Fibroblast of mammary gland (primary cell): ENCODE results near the gene KIZ.
"Not testable (repeated sequence)": the region's sequence is repeated elsewhere in the genome, so short reads cannot be mapped to it uniquely, and the experiment has no call there.

Source experiments
- DNase-seq: peaks from one replicate; pipeline ENCODE4 v3.0.0-alpha.2; 2010; ENCODE audit warnings: low read depth
- H3K4me3 ChIP-seq: 2 replicates; pipeline ENCODE4 v1.5.1; 2011; ENCODE audit warnings: low read depth, mild to moderate bottlenecking, low read length, moderate library complexity; ENCODE audit not compliant: control insufficient read depth
- TF ChIP-seq, protein P1 (sequence below): conservative IDR thresholded peaks from 2 replicates; pipeline ENCODE4 v1.5.1; 2011; ENCODE audit warnings: low read depth, low read length, inconsistent platforms; ENCODE audit not compliant: control insufficient read depth, insufficient read depth

Gene KIZ

GRCh38 chr20:21161926-21162325 is 36.0 kb downstream of the KIZ start:
- TF ChIP-seq, protein P1, sequence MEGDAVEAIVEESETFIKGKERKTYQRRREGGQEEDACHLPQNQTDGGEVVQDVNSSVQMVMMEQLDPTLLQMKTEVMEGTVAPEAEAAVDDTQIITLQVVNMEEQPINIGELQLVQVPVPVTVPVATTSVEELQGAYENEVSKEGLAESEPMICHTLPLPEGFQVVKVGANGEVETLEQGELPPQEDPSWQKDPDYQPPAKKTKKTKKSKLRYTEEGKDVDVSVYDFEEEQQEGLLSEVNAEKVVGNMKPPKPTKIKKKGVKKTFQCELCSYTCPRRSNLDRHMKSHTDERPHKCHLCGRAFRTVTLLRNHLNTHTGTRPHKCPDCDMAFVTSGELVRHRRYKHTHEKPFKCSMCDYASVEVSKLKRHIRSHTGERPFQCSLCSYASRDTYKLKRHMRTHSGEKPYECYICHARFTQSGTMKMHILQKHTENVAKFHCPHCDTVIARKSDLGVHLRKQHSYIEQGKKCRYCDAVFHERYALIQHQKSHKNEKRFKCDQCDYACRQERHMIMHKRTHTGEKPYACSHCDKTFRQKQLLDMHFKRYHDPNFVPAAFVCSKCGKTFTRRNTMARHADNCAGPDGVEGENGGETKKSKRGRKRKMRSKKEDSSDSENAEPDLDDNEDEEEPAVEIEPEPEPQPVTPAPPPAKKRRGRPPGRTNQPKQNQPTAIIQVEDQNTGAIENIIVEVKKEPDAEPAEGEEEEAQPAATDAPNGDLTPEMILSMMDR: no peak
- no peak overlapping the region for H3K4me3 ChIP-seq
- no peak for DNase-seq

DNA sequence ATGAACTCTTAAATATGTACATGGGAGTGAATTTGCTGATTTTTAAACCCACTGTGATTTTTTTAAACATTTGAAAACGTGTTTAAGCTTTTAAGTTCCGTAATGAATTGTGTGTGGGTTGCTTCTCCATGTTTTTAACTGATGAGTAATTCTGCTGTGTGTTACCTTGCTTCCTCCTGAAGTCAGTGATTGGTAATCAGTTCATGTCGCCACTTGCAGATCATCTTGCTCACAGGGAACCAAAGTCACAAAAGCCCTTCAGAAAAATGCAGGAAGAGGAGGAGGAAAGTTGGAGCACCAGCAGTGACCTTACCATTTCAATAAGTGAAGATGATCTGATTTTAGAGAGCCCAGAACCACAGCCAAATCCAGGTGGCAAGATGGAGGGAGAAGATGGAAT is 36.7 kb downstream of the KIZ start:
- TF ChIP-seq, protein P1: no peak
- no peak for DNase-seq
- no peak overlapping the region for H3K4me3 ChIP-seq

- DNase-seq: no peak
- no peak overlapping the region for H3K4me3 ChIP-seq
- TF ChIP-seq, protein P1: no peak
Observed at GRCh38 chr20:21166801-21167200, 40.9 kb downstream of the KIZ start.

- no peak for DNase-seq
- H3K4me3 ChIP-seq: no peak overlapping the region
- TF ChIP-seq, protein P1: no peak
Observed at GRCh38 chr20:21167261-21167660, 41.4 kb downstream of the KIZ start.

GRCh38 chr20:21168061-21168460 is 42.2 kb downstream of the KIZ start:
- H3K4me3 ChIP-seq, DNase-seq: not testable (repeated sequence)

DNA sequence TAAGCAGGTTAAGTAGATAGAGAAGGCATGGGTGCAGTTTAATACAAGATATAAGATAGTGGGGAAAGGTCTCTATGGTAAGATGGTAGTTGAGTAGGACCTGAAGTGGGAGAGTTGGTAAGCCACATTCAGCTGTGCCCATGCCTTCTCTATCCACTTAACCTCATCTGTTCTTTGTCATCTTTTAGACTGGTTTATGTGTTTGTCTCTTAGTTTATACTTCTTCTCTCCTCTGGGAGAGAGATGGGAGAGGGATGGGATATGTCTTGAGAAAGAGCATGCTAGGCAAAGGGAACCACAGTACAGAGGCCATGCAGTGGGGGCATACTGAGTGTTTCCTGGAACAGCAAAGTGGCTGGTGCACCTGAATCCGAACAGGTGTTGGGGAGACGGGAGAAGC is 46.7 kb downstream of the KIZ start:
- no peak for DNase-seq
- TF ChIP-seq, protein P1: no peak
- H3K4me3 ChIP-seq: no peak overlapping the region

- H3K4me3 ChIP-seq: no peak overlapping the region
- TF ChIP-seq, protein P1: no peak
- DNase-seq: no peak
Observed at GRCh38 chr20:21173485-21173884, 47.6 kb downstream of the KIZ start.
